Right forelimb (tissue), 1 donor: ENCODE data around the gene ANK3.

Experiments
- DNase-seq: peaks from one replicate; pipeline ENCODE4 v3.0.0-alpha.2; 2018

The ANK3 gene

GRCh38 chr10:60271319-60272040, 118.2 kb downstream of the ANK3 start:
- no peak for DNase-seq

- no peak for DNase-seq
These were observed 119.2 kb downstream of the ANK3 start for GRCh38 chr10:60270426-60270825.

- no peak for DNase-seq
These were observed 121.9 kb downstream of the ANK3 start for GRCh38 chr10:60267802-60268201.

- no peak for DNase-seq
These were observed 123.2 kb downstream of the ANK3 start for GRCh38 chr10:60266513-60266912.

GRCh38 chr10:60262647-60263126, 127.0 kb downstream of the ANK3 start:
- no peak for DNase-seq

GRCh38 chr10:60260321-60260720, 129.4 kb downstream of the ANK3 start:
- DNase-seq: no peak

- DNase-seq: no peak
These were observed 131.3 kb downstream of the ANK3 start for GRCh38 chr10:60258429-60258797.

- no peak for DNase-seq
These were observed 131.8 kb downstream of the ANK3 start for GRCh38 chr10:60257767-60258428.

GRCh38 chr10:60254776-60255175, 134.9 kb downstream of the ANK3 start:
- no peak for DNase-seq

- no peak for DNase-seq
These were observed 136.2 kb downstream of the ANK3 start for GRCh38 chr10:60253484-60253883.

- no peak for DNase-seq
These were observed 137.0 kb downstream of the ANK3 start for GRCh38 chr10:60252688-60253087.

- DNase-seq: no peak
These were observed 143.3 kb downstream of the ANK3 start for GRCh38 chr10:60246382-60246781.

GRCh38 chr10:60239228-60239627, 150.4 kb downstream of the ANK3 start:
- DNase-seq: no peak

GRCh38 chr10:60238759-60239100, 150.9 kb downstream of the ANK3 start:
- no peak for DNase-seq

- no peak for DNase-seq
These were observed 151.5 kb downstream of the ANK3 start for GRCh38 chr10:60237977-60238758.

GRCh38 chr10:60236869-60237524, 152.7 kb downstream of the ANK3 start:
- DNase-seq: peak; percentile 44

GRCh38 chr10:60235001-60235400, 154.7 kb downstream of the ANK3 start:
- DNase-seq: no peak

GRCh38 chr10:60234551-60234950, 155.1 kb downstream of the ANK3 start:
- no peak for DNase-seq

GRCh38 chr10:60230892-60231291, 158.8 kb downstream of the ANK3 start:
- no peak for DNase-seq

- no peak for DNase-seq
These were observed 165.5 kb downstream of the ANK3 start for GRCh38 chr10:60224066-60224705.

GRCh38 chr10:60222047-60222446, 167.6 kb downstream of the ANK3 start:
- no peak for DNase-seq

GRCh38 chr10:60212195-60212594, 177.5 kb downstream of the ANK3 start:
- DNase-seq: no peak
